Ammon's horn (tissue), 1 donor: Measurements from ENCODE around the gene WWOX.
A peak's percentile ranks its signal among the peaks of the same experiment; 100 is the strongest.

Source experiments
- DNase-seq: peaks from one replicate; pipeline ENCODE4 v3.0.0-alpha.2; 2016; ENCODE audit warnings: low spot score

WWOX gene

GRCh38 chr16:78275420-78275819, 176.0 kb downstream of the WWOX start:
- DNase-seq, result no peak

- peak; percentile 21 for DNase-seq
Observed at GRCh38 chr16:78277321-78278055, 178.0 kb downstream of the WWOX start.

DNA sequence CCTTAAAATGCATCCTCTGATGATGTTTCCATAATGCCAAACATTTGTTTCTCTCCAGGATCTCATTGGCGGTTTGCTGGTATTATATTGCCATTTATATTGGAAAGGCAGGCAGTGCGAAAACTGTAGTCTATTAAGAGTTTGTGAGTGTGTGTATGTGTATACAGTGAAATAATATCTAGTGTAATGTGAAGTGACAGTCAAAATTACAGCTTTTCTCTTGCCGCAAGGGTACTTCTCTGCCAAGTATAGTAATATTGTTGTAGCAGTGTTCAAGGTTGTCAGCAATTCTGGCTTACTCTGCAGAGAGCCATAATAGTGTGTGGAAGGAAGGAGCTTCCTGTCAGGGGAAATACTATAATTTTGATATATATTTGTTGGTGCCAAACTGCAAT, 178.6 kb downstream of the WWOX start:
- DNase-seq, result no peak

DNA sequence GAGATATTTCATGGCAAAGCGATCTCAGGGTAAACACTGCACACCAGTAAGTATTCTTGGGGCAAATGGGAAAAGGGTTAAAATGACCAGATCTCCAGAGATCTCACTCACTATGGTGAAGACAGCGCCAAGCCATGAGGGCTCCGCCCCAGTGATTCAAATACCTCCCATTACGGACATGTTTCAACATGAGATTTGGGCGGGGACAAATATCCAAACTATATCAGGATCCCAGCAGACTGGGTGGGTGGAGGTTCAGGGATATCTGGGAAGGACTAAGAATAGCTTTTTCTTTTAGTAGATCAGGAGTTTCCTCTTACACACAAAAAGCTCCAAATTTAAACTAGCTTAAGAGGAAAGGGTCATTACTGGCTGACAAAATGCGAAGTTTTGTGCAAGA, 181.7 kb downstream of the WWOX start:
- DNase-seq, result no peak

GRCh38 chr16:78283548-78284251, 184.2 kb downstream of the WWOX start:
- no peak for DNase-seq

DNA sequence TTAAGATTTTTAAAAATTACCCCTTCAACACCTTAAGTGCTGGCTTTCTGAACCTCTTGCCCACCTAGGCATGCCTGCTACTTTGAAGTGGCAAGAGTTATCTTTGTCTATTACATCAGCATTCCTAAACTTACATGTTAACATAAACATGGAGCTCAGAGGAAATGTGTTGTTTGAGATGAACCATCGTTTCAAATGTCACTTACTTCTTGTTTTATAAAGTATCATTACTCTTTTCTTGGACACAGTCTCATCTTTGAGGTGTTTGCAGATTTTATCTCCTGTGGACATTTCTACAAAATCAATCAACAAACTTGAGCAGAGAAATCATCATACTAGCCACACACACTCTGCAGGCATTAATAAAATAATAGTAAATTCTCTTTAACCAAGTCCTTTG, 184.9 kb downstream of the WWOX start:
- no peak for DNase-seq

DNA sequence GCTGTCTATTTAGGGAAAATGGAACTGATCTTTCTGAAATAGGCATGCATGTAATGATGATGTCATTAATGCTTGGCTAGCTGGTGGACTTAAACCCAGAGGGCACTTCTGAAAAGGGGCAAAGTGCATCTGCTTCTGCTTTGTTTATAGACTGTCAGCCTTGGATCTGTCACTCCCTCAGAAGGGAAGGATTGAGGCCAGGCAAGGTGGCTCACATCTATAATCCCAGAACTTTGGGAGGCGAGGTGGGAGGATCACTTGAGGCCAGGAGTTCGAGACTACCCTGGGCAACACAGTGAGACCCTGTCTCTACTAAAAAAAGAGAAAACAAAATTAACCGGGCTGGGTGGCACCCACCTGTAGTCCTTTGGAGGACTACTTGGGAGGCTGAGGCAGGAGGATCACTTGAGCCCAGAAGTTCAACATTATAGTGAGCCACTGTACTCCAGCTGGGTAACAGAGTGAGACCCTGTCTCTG, 185.5 kb downstream of the WWOX start:
- DNase-seq, result no peak

DNA sequence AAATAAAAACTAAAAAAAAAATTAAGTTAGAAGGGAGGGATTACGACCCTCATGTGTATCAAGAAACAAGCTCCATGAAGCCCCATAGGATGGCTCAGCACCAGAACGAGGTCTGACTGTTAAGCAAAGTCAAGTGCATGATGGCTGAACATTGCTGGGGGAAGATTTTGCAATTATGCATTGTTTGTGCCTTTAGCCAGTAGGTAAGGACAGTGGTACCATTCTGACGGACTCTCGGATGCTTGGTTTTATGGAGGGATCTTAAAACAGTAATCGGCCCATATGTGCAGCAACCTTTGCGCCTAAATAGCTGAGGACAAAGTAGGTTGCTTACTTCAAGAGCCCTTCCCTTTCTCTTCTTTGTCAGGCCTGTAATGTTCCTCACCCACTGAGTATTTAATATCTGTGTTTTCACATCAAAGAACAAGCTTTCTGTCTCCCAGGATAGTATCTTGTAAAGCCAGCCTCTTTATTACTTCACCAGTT, 186.0 kb downstream of the WWOX start:
- DNase-seq, result no peak

DNA sequence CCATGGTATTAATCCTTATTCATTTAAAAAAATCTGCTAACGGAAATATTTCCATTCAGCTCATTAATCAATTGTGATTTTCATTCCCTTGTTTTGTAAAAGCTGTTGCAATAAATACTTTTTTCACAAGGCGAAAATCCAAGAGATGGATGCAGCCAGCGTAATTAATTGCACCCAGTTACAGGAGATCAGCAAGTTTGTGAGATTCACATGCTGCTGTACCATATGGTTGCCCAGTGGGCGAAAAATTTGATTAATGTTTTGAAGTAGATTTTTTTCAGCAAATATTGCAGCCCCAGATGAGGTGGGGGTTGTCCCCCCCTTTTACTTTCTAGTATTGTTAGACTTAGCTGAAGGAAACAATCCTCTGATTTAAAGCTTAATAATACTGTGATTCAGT, 186.6 kb downstream of the WWOX start:
- DNase-seq, result no peak

DNA sequence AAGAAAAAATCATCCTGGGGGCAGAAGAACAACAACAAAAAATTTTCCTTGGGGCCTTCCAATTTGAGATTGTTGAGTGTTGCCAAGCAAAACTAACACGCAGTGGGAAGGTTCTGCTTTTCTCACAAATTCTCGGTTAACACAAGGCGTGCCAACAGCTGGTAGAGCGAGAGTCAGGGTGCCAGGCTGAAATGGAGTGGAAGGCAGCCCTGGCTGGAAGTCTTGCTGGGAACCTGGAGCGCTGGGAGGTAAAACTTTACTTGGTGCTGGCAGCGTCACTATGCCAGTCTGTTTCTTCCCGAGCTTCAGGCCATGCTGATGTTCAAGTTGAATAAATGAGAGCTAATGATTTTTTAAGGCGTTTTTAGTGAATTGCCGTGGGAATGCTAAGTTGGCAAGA, 189.4 kb downstream of the WWOX start:
- DNase-seq, result peak; percentile 45

- DNase-seq, result no peak
Observed at GRCh38 chr16:78289373-78289772, 189.9 kb downstream of the WWOX start.

DNA sequence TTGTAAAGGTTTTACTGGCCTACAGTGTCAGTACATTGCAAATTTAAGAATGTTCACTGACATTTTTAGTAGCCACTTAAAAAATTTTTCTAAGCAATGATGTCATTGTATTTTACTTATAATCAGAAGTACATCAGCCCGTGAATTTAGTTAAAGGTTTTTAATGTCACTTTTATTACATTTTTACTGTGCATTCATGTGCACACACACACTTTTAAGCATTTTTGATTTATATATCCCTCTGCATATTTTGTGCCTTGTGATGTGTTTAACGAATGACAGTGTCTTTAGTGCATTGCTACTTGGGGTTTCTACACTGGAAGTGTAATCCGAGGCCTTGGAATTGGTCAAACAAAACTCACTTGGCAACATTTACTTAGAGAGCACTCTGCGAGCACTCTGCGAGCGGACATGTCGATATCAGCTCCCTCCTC, 190.4 kb downstream of the WWOX start:
- no peak for DNase-seq

GRCh38 chr16:78290395-78290794, 190.9 kb downstream of the WWOX start:
- DNase-seq, result no peak

DNA sequence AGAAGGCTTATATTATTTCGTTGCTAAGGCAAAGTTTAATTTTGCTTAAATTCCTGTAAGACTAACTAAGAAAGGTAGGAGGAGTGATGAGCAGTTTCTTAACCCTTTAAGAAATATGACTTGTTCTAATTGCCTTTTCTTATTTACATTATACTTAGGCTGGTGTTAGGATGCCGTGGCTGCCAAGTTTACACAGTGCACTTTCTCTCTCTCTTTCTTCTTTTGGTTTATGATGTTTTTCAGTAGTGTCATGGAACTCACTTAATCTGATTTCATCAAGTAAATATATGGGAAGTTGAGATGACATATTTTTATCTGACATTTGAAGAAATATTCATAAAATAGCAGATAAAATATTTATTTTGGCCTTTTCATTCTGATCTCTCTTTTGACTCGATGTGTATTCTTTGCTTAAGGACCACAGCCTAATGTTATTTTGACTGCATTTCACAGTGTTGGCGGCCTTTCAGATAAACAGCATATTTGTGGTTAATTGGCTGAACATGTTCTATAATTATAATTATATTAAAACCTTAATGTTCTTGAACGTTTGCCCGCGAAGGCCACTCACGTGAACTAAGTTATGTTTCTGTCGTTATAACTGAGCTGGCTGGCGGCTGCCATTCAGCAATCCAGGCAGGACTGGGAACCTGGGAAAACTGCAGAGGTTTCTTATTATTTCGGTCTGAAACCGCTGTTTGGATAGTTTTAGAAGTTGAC, 191.6 kb downstream of the WWOX start:
- DNase-seq, result no peak

DNA sequence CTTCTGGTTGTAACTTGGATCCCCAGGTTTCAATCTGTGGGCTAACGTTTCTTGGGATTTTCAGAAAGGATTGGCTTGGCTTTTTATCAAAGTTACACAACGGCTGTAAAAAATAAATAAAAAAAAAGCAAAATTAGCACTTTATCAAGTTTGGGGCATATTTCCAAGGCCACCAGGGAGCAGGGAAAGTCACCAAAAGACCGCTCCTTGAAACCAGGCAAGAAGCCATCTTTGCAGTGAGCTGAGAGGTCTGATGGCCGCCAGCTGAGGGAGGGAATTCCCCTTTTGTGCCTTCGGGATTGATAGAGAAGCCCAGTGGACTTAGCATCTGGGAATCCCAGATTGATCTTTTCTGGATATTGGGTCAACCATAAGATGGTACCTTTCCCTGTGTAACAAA, 192.2 kb downstream of the WWOX start:
- no peak for DNase-seq

DNA sequence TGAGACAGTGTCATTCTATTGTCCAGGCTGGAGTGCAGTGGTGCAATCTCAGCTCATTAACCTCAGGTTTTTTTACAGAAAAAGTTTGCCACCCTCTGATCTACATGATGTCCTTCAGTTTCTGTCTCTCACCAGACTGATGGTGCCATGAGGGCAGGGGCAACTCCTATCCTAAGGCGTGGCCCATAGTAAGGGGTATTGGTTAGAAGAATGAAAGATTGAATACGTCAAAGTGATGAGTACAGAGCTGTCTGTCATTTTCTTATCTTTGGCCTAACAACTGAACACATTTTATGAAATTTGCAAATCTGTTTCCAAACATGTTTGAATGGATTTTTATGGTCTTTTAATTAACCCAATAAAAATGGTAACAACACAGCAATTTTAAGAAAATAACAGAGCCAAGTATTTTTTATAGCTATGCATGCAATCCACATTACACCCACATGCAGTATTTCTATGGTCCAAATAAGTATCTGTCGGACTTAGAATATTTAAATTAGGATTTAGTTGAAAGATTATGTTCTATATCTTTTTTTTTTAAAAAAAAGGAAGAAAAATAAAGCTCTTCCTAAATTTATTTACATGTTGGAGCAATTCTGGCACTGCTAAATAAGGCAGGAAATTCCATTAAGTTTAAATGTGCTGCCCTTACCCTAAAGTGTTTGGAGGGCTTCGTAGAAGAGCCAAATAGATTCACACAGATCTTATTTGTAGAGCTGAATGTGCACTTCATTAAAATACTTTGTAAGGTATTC, 192.8 kb downstream of the WWOX start:
- no peak for DNase-seq

- no peak for DNase-seq
Observed at GRCh38 chr16:78292844-78293380, 193.5 kb downstream of the WWOX start.

DNA sequence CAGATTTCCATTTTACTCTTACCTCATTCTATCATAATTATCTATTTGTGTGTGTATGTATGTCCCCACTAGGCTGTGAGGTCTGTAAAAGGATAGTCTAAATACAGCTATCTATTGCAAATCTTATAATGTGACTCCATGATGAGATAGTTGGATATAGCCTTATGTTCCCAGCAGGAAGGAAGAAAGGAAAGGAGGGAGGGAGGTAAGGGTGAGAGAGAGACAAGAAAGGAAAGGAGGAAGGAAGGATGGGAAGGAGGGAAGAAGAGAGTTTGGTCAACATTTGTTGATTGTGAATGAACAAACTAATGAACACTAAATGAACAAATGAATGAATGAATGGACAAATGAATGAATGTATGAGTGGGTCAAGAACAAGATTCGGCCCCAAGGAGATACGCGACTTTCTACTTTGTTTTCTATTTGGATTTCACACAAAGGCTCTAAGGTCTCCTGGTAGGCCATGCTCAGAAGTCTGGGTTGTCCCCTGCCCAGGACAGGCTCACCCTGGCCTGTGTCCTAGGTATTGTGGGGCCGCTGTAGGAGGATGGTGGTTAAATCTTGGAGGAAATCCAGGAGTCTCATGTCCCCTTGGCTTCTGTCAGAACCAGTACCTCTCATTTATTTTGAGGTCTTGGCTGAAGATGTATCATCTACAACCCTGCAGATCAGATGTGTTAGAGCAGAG, 195.2 kb downstream of the WWOX start:
- DNase-seq, result no peak

DNA sequence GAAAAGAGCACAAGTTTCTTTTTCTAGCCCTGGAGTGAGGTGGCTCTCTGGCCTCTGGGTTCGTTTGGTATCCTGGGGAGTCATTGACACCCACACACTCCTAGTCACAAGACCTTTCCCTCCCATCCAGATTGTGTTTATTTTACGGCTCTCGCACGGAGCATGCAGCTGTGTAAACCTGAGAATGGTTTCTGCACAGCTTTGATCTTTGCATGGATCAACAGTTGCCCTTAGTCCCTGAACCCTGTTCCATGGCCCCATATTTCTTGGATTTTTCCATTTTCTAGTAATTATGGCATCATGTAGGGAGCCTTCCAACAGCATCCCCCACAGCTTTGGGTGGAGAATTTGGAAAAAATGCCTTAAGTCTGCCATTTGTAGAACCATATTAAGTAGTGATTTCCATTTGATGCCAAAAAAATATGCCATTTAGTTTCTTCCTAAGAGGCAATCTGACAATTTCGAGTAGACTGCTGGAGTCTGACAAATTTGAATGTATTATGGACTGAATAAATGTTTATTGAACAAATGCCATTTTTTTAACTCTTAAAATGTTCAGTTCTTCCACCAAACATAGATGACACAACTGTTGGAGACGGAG, 197.7 kb downstream of the WWOX start:
- DNase-seq, result no peak

GRCh38 chr16:78298986-78299385, 199.5 kb downstream of the WWOX start:
- DNase-seq, result no peak

DNA sequence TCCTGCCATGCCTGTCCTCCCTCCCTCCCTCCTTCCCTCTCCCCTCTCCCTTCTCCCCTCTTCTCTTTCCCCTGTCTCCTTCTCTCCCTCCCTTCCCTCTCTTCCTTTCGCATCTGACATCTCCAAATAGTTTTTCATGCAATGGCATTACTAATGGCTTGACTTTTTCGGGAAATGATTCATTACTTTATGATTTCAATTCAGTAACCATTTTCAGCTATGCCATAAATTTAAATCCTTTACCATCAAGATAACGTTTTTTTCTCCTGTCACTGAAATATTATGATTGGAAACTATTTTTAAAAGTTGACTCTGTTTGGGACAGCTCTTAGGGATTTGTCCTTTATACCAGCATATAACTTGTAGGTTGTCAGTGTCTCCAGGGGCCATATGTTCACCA, 201.0 kb downstream of the WWOX start:
- DNase-seq, result no peak
